ENCODE measurements around the gene CMTM8.

DNA sequence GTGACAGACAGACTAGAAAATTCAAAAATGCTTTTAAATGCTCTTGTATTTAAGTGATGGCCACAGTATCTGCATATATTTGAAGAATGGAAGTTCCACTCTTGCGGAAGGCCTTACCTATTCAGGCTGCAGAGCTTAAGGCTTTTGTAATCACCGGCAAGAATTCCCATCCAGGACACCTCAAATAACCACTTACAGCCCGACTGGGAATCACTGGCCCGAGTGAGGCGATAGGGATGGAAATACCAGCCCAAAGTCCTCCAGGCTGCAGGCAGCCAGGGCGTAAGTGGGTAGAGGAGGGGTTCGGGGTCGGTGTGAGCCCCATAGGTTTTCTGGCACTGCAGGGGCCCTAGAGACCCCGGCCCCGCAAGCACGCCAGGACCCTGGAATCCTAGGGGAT lies 162.6 kb downstream of the CMTM8 start:
- TF ChIP-seq, protein P1, sequence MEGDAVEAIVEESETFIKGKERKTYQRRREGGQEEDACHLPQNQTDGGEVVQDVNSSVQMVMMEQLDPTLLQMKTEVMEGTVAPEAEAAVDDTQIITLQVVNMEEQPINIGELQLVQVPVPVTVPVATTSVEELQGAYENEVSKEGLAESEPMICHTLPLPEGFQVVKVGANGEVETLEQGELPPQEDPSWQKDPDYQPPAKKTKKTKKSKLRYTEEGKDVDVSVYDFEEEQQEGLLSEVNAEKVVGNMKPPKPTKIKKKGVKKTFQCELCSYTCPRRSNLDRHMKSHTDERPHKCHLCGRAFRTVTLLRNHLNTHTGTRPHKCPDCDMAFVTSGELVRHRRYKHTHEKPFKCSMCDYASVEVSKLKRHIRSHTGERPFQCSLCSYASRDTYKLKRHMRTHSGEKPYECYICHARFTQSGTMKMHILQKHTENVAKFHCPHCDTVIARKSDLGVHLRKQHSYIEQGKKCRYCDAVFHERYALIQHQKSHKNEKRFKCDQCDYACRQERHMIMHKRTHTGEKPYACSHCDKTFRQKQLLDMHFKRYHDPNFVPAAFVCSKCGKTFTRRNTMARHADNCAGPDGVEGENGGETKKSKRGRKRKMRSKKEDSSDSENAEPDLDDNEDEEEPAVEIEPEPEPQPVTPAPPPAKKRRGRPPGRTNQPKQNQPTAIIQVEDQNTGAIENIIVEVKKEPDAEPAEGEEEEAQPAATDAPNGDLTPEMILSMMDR (IDR thresholded peaks at IDR 0.05; ENCODE audit: low read depth, low read length), result no peak
- TF ChIP-seq POLR2A (IDR thresholded peaks at IDR 0.05; ENCODE audit: extremely low read depth, insufficient read length), result no peak
- TF ChIP-seq, protein P2, sequence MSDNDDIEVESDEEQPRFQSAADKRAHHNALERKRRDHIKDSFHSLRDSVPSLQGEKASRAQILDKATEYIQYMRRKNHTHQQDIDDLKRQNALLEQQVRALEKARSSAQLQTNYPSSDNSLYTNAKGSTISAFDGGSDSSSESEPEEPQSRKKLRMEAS (IDR thresholded peaks at IDR 0.05; ENCODE audit: low read depth, low read length), result no peak
- no peak for TF ChIP-seq MYC (IDR thresholded peaks at IDR 0.05; ENCODE audit: low read depth, low read length)

Measured in NB4 (cell line).